Effector memory CD4-positive, alpha-beta T cell (primary cell): Measurements from ENCODE around the gene ACIN1.

Experiments used
- DNase-seq, 3 donors: peaks; one replicate each; pipeline ENCODE4 v3.0.0-alpha.2; 2020
- H3K27ac ChIP-seq: 2 replicates; pipeline ENCODE4 v1.7.0; 2013; ENCODE audit warnings: mild to moderate bottlenecking, low read length, moderate library complexity; ENCODE audit not compliant: insufficient read depth, poor library complexity, severe bottlenecking
- H3K27me3 ChIP-seq: replicated peaks from 2 replicates; pipeline ENCODE4 v1.7.0; 2013; ENCODE audit warnings: mild to moderate bottlenecking, low read length; ENCODE audit not compliant: insufficient read depth, control insufficient read depth, poor library complexity, severe bottlenecking
- H3K36me3 ChIP-seq: 2 replicates; pipeline ENCODE4 v1.7.0; 2013; ENCODE audit warnings: mild to moderate bottlenecking, low read length, moderate library complexity; ENCODE audit not compliant: control insufficient read depth, insufficient read depth
- H3K4me1 ChIP-seq: 2 replicates; pipeline ENCODE4 v1.7.0; 2013; ENCODE audit warnings: low read length, mild to moderate bottlenecking; ENCODE audit not compliant: control insufficient read depth, insufficient read depth, poor library complexity, severe bottlenecking
- H3K4me3 ChIP-seq: 2 replicates; pipeline ENCODE4 v1.7.0; 2013; ENCODE audit warnings: low read length, low read depth, mild to moderate bottlenecking; ENCODE audit not compliant: insufficient read depth, poor library complexity, severe bottlenecking
- H3K9me3 ChIP-seq: 2 replicates; pipeline ENCODE4 v1.7.0; 2013; ENCODE audit warnings: mild to moderate bottlenecking, low read length, moderate library complexity; ENCODE audit not compliant: control insufficient read depth

Gene ACIN1

GRCh38 chr14:23070262-23071129, 24.4 kb downstream of the ACIN1 start:
- peak overlapping the region; percentile 62 for H3K4me3 ChIP-seq
- no peaks in the 10 kb centered on the region for H3K27me3 ChIP-seq
- H3K4me1 ChIP-seq: peaks cover 18% of the 10 kb centered on the region
- no peak for DNase-seq
- peaks cover 52% of the 10 kb centered on the region for H3K36me3 ChIP-seq
- H3K9me3 ChIP-seq: no peaks in the 10 kb centered on the region
- H3K27ac ChIP-seq: peak overlapping the region; percentile 70

GRCh38 chr14:23069413-23069806, 25.5 kb downstream of the ACIN1 start:
- DNase-seq: no peak
- H3K27ac ChIP-seq: peak overlapping the region; percentile 8
- peaks cover 51% of the 10 kb centered on the region for H3K36me3 ChIP-seq

GRCh38 chr14:23068789-23069412, 26.0 kb downstream of the ACIN1 start:
- Histone ChIP-seq H3K4me1 (peaks cover 18% of the 10 kb centered on the region), H3K4me3 (no peak overlapping the region), H3K36me3 (peaks cover 56% of the 10 kb centered on the region), H3K27ac (peak overlapping the region; percentile 8), H3K9me3 (no peaks in the 10 kb centered on the region), H3K27me3 (no peaks in the 10 kb centered on the region)
- peak; percentile 42 to 57 (median 51) for DNase-seq

More at GRCh38 chr14:23069413-23069806, 25.5 kb downstream of the ACIN1 start:
- H3K27me3 ChIP-seq: no peaks in the 10 kb centered on the region
- H3K4me3 ChIP-seq: no peak overlapping the region
- H3K4me1 ChIP-seq: peaks cover 18% of the 10 kb centered on the region
- H3K9me3 ChIP-seq: no peaks in the 10 kb centered on the region

GRCh38 chr14:23067847-23068788, 26.8 kb downstream of the ACIN1 start:
- H3K4me3 ChIP-seq: no peak overlapping the region
- H3K9me3 ChIP-seq: no peaks in the 10 kb centered on the region
- peaks cover 18% of the 10 kb centered on the region for H3K4me1 ChIP-seq
- no peak overlapping the region for H3K27ac ChIP-seq
- peaks cover 64% of the 10 kb centered on the region for H3K36me3 ChIP-seq
- H3K27me3 ChIP-seq: no peaks in the 10 kb centered on the region
- no peak for DNase-seq

- Histone ChIP-seq H3K36me3 (peaks cover 68% of the 10 kb centered on the region), H3K4me1 (peaks cover 18% of the 10 kb centered on the region), H3K27ac (no peak overlapping the region), H3K9me3 (no peaks in the 10 kb centered on the region), H3K27me3 (no peaks in the 10 kb centered on the region), H3K4me3 (no peak overlapping the region)
- DNase-seq: no peak
Measured at GRCh38 chr14:23066855-23067744, 27.8 kb downstream of the ACIN1 start.

GRCh38 chr14:23066368-23066767, 28.6 kb downstream of the ACIN1 start:
- Histone ChIP-seq H3K4me3 (no peak overlapping the region), H3K27me3 (no peaks in the 10 kb centered on the region), H3K27ac (no peak overlapping the region), H3K4me1 (peaks cover 12% of the 10 kb centered on the region), H3K36me3 (peaks cover 73% of the 10 kb centered on the region), H3K9me3 (no peaks in the 10 kb centered on the region)
- DNase-seq: no peak

- DNase-seq: no peak
- no peaks in the 10 kb centered on the region for H3K27me3 ChIP-seq
- H3K4me3 ChIP-seq: no peak overlapping the region
Measured at GRCh38 chr14:23063601-23064000, 31.3 kb downstream of the ACIN1 start.

GRCh38 chr14:23062002-23062401, 32.9 kb downstream of the ACIN1 start:
- H3K36me3 ChIP-seq: peaks cover 77% of the 10 kb centered on the region
- peaks cover 2% of the 10 kb centered on the region for H3K4me1 ChIP-seq
- no peak overlapping the region for H3K27ac ChIP-seq
- no peak overlapping the region for H3K4me3 ChIP-seq
- no peaks in the 10 kb centered on the region for H3K9me3 ChIP-seq
- no peaks in the 10 kb centered on the region for H3K27me3 ChIP-seq
- DNase-seq: no peak

More at GRCh38 chr14:23063601-23064000, 31.3 kb downstream of the ACIN1 start:
- Histone ChIP-seq H3K36me3 (peaks cover 92% of the 10 kb centered on the region), H3K9me3 (no peaks in the 10 kb centered on the region), H3K4me1 (peaks cover 2% of the 10 kb centered on the region), H3K27ac (no peak overlapping the region)
